ENCODE data around the gene CAPN10.

The CAPN10 gene

GRCh38 chr2:240638512-240639160 lies 52.1 kb downstream of the CAPN10 start:
- DNase-seq (ENCODE audit: low read depth): peak; percentile 36

- DNase-seq (ENCODE audit: low read depth): no peak
Measured at GRCh38 chr2:240639566-240639965, 53.0 kb downstream of the CAPN10 start.

- DNase-seq (ENCODE audit: low read depth): peak; percentile 12
Measured at GRCh38 chr2:240640939-240641338, 54.4 kb downstream of the CAPN10 start.

- no peak for DNase-seq (ENCODE audit: low read depth)
Measured at GRCh38 chr2:240642061-240642805, 55.7 kb downstream of the CAPN10 start.

GRCh38 chr2:240642806-240643092 lies 56.2 kb downstream of the CAPN10 start:
- DNase-seq (ENCODE audit: low read depth): no peak

GRCh38 chr2:240643093-240643810 lies 56.7 kb downstream of the CAPN10 start:
- DNase-seq (ENCODE audit: low read depth): no peak

- no peak for DNase-seq (ENCODE audit: low read depth)
Measured at GRCh38 chr2:240643811-240644150, 57.2 kb downstream of the CAPN10 start.

- no peak for DNase-seq (ENCODE audit: low read depth)
Measured at GRCh38 chr2:240644171-240644651, 57.7 kb downstream of the CAPN10 start.

- DNase-seq (ENCODE audit: low read depth): no peak
Measured at GRCh38 chr2:240644859-240645301, 58.3 kb downstream of the CAPN10 start.

- no peak for DNase-seq (ENCODE audit: low read depth)
Measured at GRCh38 chr2:240645346-240645745, 58.8 kb downstream of the CAPN10 start.

GRCh38 chr2:240645801-240646175 lies 59.3 kb downstream of the CAPN10 start:
- no peak for DNase-seq (ENCODE audit: low read depth)

GRCh38 chr2:240646176-240646899 lies 59.8 kb downstream of the CAPN10 start:
- DNase-seq (ENCODE audit: low read depth): no peak

- DNase-seq (ENCODE audit: low read depth): no peak
Measured at GRCh38 chr2:240646900-240647502, 60.5 kb downstream of the CAPN10 start.

GRCh38 chr2:240647503-240648154 lies 61.1 kb downstream of the CAPN10 start:
- no peak for DNase-seq (ENCODE audit: low read depth)

GRCh38 chr2:240648155-240648649 lies 61.7 kb downstream of the CAPN10 start:
- no peak for DNase-seq (ENCODE audit: low read depth)
